Mononuclear cell (primary cell): ENCODE data around the gene MEGF11. TPM values are rescaled to one million over a fixed set of nuclear protein-coding genes. Genes with fewer than 3 reads are reported as not detected.

ENCODE experiments used
- H3K27me3 ChIP-seq: 2 replicates; pipeline ENCODE4 v1.6.0; 2011; ENCODE audit warnings: low read length, control low read depth; ENCODE audit not compliant: insufficient read depth
- H3K4me1 ChIP-seq: 2 replicates; pipeline ENCODE4 v1.5.1; 2011; ENCODE audit warnings: mild to moderate bottlenecking, low read length, control low read depth; ENCODE audit not compliant: insufficient read depth
- H3K4me3 ChIP-seq: 2 replicates; pipeline ENCODE4 v1.5.1; 2011; ENCODE audit warnings: mild to moderate bottlenecking, low read length, moderate library complexity
- H3K9me3 ChIP-seq: 2 replicates; pipeline ENCODE4 v1.5.1; 2011; ENCODE audit warnings: low read depth, mild to moderate bottlenecking, control low read depth, low read length
- total RNA-seq: library from RNA; depleted of rRNA; stranded (reverse); fragments of >200 nt; gene quantifications from one replicate; pipeline ENCODE4 v1.2.3, GENCODE V29; 2012

The MEGF11 gene
- total RNA-seq, 1 donor = not detected

GRCh38 chr15:66102563-66103292 is 150.8 kb downstream of the MEGF11 start:
- Histone ChIP-seq H3K9me3 (no peaks in the 10 kb centered on the region), H3K4me1 (no peaks in the 10 kb centered on the region), H3K27me3 (no peaks in the 10 kb centered on the region), H3K4me3 (no peak overlapping the region)

- no peaks in the 10 kb centered on the region for H3K4me1 ChIP-seq
- no peaks in the 10 kb centered on the region for H3K9me3 ChIP-seq
- no peaks in the 10 kb centered on the region for H3K27me3 ChIP-seq
- H3K4me3 ChIP-seq = no peak overlapping the region
Observed at GRCh38 chr15:66101715-66102395, 151.7 kb downstream of the MEGF11 start.

- Histone ChIP-seq H3K9me3 (no peaks in the 10 kb centered on the region), H3K27me3 (no peaks in the 10 kb centered on the region)
Observed at GRCh38 chr15:66100761-66101160, 152.8 kb downstream of the MEGF11 start.

GRCh38 chr15:66099950-66100671 is 153.4 kb downstream of the MEGF11 start:
- Histone ChIP-seq H3K4me3 (no peak overlapping the region), H3K27me3 (no peaks in the 10 kb centered on the region), H3K9me3 (no peaks in the 10 kb centered on the region), H3K4me1 (no peaks in the 10 kb centered on the region)

More at GRCh38 chr15:66100761-66101160, 152.8 kb downstream of the MEGF11 start:
- H3K4me3 ChIP-seq = no peak overlapping the region
- no peaks in the 10 kb centered on the region for H3K4me1 ChIP-seq

- no peaks in the 10 kb centered on the region for H3K4me1 ChIP-seq
- H3K9me3 ChIP-seq = no peaks in the 10 kb centered on the region
- H3K27me3 ChIP-seq = no peaks in the 10 kb centered on the region
- no peak overlapping the region for H3K4me3 ChIP-seq
Observed at GRCh38 chr15:66098022-66098363, 155.6 kb downstream of the MEGF11 start.

- Histone ChIP-seq H3K27me3 (no peaks in the 10 kb centered on the region), H3K9me3 (no peaks in the 10 kb centered on the region), H3K4me1 (no peaks in the 10 kb centered on the region), H3K4me3 (no peak overlapping the region)
Observed at GRCh38 chr15:66097151-66098021, 156.2 kb downstream of the MEGF11 start.

GRCh38 chr15:66096688-66097058 is 156.9 kb downstream of the MEGF11 start:
- Histone ChIP-seq H3K27me3 (no peaks in the 10 kb centered on the region), H3K9me3 (no peaks in the 10 kb centered on the region), H3K4me3 (no peak overlapping the region), H3K4me1 (no peaks in the 10 kb centered on the region)

- Histone ChIP-seq H3K27me3 (no peaks in the 10 kb centered on the region), H3K4me1 (no peaks in the 10 kb centered on the region), H3K4me3 (no peak overlapping the region), H3K9me3 (no peaks in the 10 kb centered on the region)
Observed at GRCh38 chr15:66095871-66096687, 157.5 kb downstream of the MEGF11 start.

- H3K27me3 ChIP-seq = no peaks in the 10 kb centered on the region
- no peaks in the 10 kb centered on the region for H3K4me1 ChIP-seq
- H3K4me3 ChIP-seq = no peak overlapping the region
- H3K9me3 ChIP-seq = no peaks in the 10 kb centered on the region
Observed at GRCh38 chr15:66094331-66094730, 159.2 kb downstream of the MEGF11 start.

GRCh38 chr15:66092053-66093016 is 161.2 kb downstream of the MEGF11 start:
- H3K4me1 ChIP-seq = no peaks in the 10 kb centered on the region
- H3K9me3 ChIP-seq = no peaks in the 10 kb centered on the region
- no peaks in the 10 kb centered on the region for H3K27me3 ChIP-seq
- H3K4me3 ChIP-seq = no peak overlapping the region

GRCh38 chr15:66089509-66089908 is 164.0 kb downstream of the MEGF11 start:
- no peaks in the 10 kb centered on the region for H3K4me1 ChIP-seq
- no peaks in the 10 kb centered on the region for H3K9me3 ChIP-seq
- no peak overlapping the region for H3K4me3 ChIP-seq
- no peaks in the 10 kb centered on the region for H3K27me3 ChIP-seq

GRCh38 chr15:66089049-66089448 is 164.5 kb downstream of the MEGF11 start:
- Histone ChIP-seq H3K9me3 (no peaks in the 10 kb centered on the region), H3K4me3 (no peak overlapping the region), H3K27me3 (no peaks in the 10 kb centered on the region), H3K4me1 (no peaks in the 10 kb centered on the region)

- no peak overlapping the region for H3K4me3 ChIP-seq
Observed at GRCh38 chr15:66085128-66085527, 168.4 kb downstream of the MEGF11 start.

More at GRCh38 chr15:66085128-66085527, 168.4 kb downstream of the MEGF11 start:
- Histone ChIP-seq H3K9me3 (no peaks in the 10 kb centered on the region), H3K27me3 (no peaks in the 10 kb centered on the region), H3K4me1 (no peaks in the 10 kb centered on the region)
